ENCODE data around the gene EYA3. TPM values are rescaled to one million over a fixed set of nuclear protein-coding genes. Genes with fewer than 3 reads are reported as not detected.

EYA3 gene
- total and polyA plus RNA-seq, 10 of the 15 experiments (the other 5 are each of a cell fraction or from before 2014, with no cell fraction given), result 13.0 to 46.6 (median 23.4) TPM

GRCh38 chr1:28136922-28137613, 48.7 kb upstream of the EYA3 start:
- H3K4me2 ChIP-seq (ENCODE audit: control insufficient read depth, insufficient read depth), result no peak overlapping the region
- TF ChIP-seq RAD51 (IDR thresholded peaks at IDR 0.05) (no peak), POU2F2 (IDR thresholded peaks at IDR 0.05; ENCODE audit: borderline replicate concordance, low read depth, low read length) (no peak), NFYB (IDR thresholded peaks at IDR 0.05; ENCODE audit: insufficient read depth, low read depth, low read length) (no peak), LARP7 (IDR thresholded peaks at IDR 0.05) (no peak), POLR2A (IDR thresholded peaks at IDR 0.05; ENCODE audit: low read depth, low read length) (no peak), TCF3 (IDR thresholded peaks at IDR 0.05; ENCODE audit: borderline replicate concordance, insufficient read depth, low read depth, low read length) (no peak), NBN (IDR thresholded peaks at IDR 0.05) (no peak), MEF2A (IDR thresholded peaks at IDR 0.05; ENCODE audit: insufficient read depth, low read depth, low read length) (no peak), ATF2 (IDR thresholded peaks at IDR 0.05; ENCODE audit: low read length) (no peak), TAF1 (IDR thresholded peaks at IDR 0.05; ENCODE audit: borderline replicate concordance, low read depth, low read length) (no peak), CHD4 (IDR thresholded peaks at IDR 0.05) (no peak), MAX (IDR thresholded peaks at IDR 0.05; ENCODE audit: low read depth, low read length) (no peak), BHLHE40 (IDR thresholded peaks at IDR 0.05; ENCODE audit: borderline replicate concordance in 1 of 2, low read depth in 2 of 2, low read length in 1 of 2) (no peak), ZNF622 (IDR thresholded peaks at IDR 0.05) (no peak), SUPT20H (IDR thresholded peaks at IDR 0.05; ENCODE audit: borderline replicate concordance, control insufficient read depth, low read depth, low read length) (no peak), SREBF2 (IDR thresholded peaks at IDR 0.05; ENCODE audit: low read length) (no peak), RFX5 (IDR thresholded peaks at IDR 0.05; ENCODE audit: low read depth, low read length) (no peak), POLR2AphosphoS5 (IDR thresholded peaks at IDR 0.05; ENCODE audit: low read length) (no peak), RBBP5 (conservative IDR thresholded peaks at IDR 0.05) (no peak), GATAD2B (conservative IDR thresholded peaks at IDR 0.05; ENCODE audit: low read depth) (no peak)
- peaks cover 46% of the 10 kb centered on the region for H3K4me1 ChIP-seq (ENCODE audit: control insufficient read depth, insufficient read depth, low read length)
- DNase-seq (ENCODE audit: low read depth, low spot score) (no peak), ATAC-seq (no peak), FAIRE-seq (no peak)
- WGBS (ENCODE audit: insufficient coverage, insufficient replicate concordance, low lambda C conversion rate, missing lambda C conversion rate), result 99% methylated on average over 4 of the region's 4 CpGs
- intact Hi-C loops (cut with micrococcal nuclease; ENCODE audit: unreplicated experiment), result no loop called here
- H3K36me3 ChIP-seq (ENCODE audit: control insufficient read depth in 2 of 2, insufficient read depth in 2 of 2, low read length in 1 of 2), result no peaks in the 10 kb centered on the region
- ChIA-PET POLR2A (interaction anchor here (0.5 to 3.2 kb wide), 8 partner anchors 10 to 173 kb away, joined by 3 to 15 read pairs (median 4); no protein-coding TSS in a partner anchor), CTCF (interaction anchor here (0.7 to 5.0 kb wide), 3 partner anchors 18 to 157 kb away, joined by 3 to 37 read pairs (median 7); no protein-coding TSS in a partner anchor), RAD21 (ENCODE audit: unreplicated experiment) (interaction anchor here (1.5 to 3.5 kb wide), 3 partner anchors 8 to 45 kb away, joined by 3 to 33 read pairs (median 27); no protein-coding TSS in a partner anchor), SMC1A (ENCODE audit: uncharacterized antibody, unreplicated experiment) (interaction anchor here (1.0 to 5.0 kb wide), 10 partner anchors 9 to 72 kb away, joined by 3 to 51 read pairs (median 8); partner anchors contain the start of gene EYA3)
- no peaks in the 10 kb centered on the region for H3K79me2 ChIP-seq (ENCODE audit: control insufficient read depth, insufficient read depth, low read length)
- peaks cover 3% of the 10 kb centered on the region; the same call in 2 of the 3 replicates for H3K9me3 ChIP-seq (replicated peaks; ENCODE audit: control insufficient read depth, insufficient read depth, low read length)
- H3K9ac ChIP-seq (ENCODE audit: control insufficient read depth, insufficient read depth, low read length), result no peak overlapping the region
- no peaks in the 10 kb centered on the region for H4K20me1 ChIP-seq (ENCODE audit: control insufficient read depth, insufficient read depth)
- H3K4me3 ChIP-seq, result no peak overlapping the region
- H3K27ac ChIP-seq (ENCODE audit: control insufficient read depth, insufficient read depth), result no peak overlapping the region
- BruUV-seq (replicated peaks), result no TSS peak
- no peak overlapping the region for H2AFZ ChIP-seq (ENCODE audit: control insufficient read depth, low read depth, low read length)
- in situ Hi-C loops (cut with MboI), result no loop called here
- no peaks in the 10 kb centered on the region for H3K27me3 ChIP-seq (replicated peaks in 1 of 2; ENCODE audit: control insufficient read depth in 2 of 2, insufficient read depth in 2 of 2, low read length in 1 of 2)
